GM11168 (cell line): Measurements from ENCODE around the gene SERINC4.

Experiments
- in situ Hi-C: fragments of 300-500 bp; cut with MboI; formaldehyde crosslinking; loops from one replicate; pipeline ENCODE4 v1.12.0; 2022; ENCODE audit warnings: low sequenced_read_pairs; ENCODE audit not compliant: unreplicated experiment

The SERINC4 gene

GRCh38 chr15:43799209-43799944 is 643 bp downstream of the SERINC4 start:
- in situ Hi-C loops = no loop called here

- in situ Hi-C loops = no loop called here
Observed at GRCh38 chr15:43796566-43796965, 3.5 kb downstream of the SERINC4 start.

GRCh38 chr15:43795997-43796396 is 4.0 kb downstream of the SERINC4 start:
- in situ Hi-C loops = no loop called here

- in situ Hi-C loops = no loop called here
Observed at GRCh38 chr15:43795197-43795596, 4.8 kb downstream of the SERINC4 start.

- in situ Hi-C loops = no loop called here
Observed at GRCh38 chr15:43794269-43795037, 5.6 kb downstream of the SERINC4 start.

GRCh38 chr15:43793647-43794046 is 6.4 kb downstream of the SERINC4 start:
- in situ Hi-C loops = no loop called here

- in situ Hi-C loops = no loop called here
Observed at GRCh38 chr15:43792761-43793476, 7.1 kb downstream of the SERINC4 start.

GRCh38 chr15:43791993-43792760 is 7.8 kb downstream of the SERINC4 start, which contains the start of gene SERF2:
Gene SERF2, plus strand, starts transcription at chr15:43792320. Its CDS starts 57 bp downstream, at chr15:43792377.
- in situ Hi-C loops = no loop called here

- in situ Hi-C loops = no loop called here
Observed at GRCh38 chr15:43789409-43789808, 10.6 kb downstream of the SERINC4 start.

- in situ Hi-C loops = no loop called here
Observed at GRCh38 chr15:43779016-43779415, 21.0 kb downstream of the SERINC4 start.

- in situ Hi-C loops = no loop called here
Observed at GRCh38 chr15:43777267-43777914, 22.6 kb downstream of the SERINC4 start.

- in situ Hi-C loops = no loop called here
Observed at GRCh38 chr15:43776718-43777266, 23.2 kb downstream of the SERINC4 start, which contains the start of gene ELL3. Gene ELL3, minus strand, starts transcription at chr15:43776966. Its CDS starts 65 bp downstream, at chr15:43776901.

- in situ Hi-C loops = no loop called here
Observed at GRCh38 chr15:43776101-43776717, 23.8 kb downstream of the SERINC4 start.

GRCh38 chr15:43775411-43775965 is 24.5 kb downstream of the SERINC4 start:
- in situ Hi-C loops = no loop called here

GRCh38 chr15:43774062-43774461 is 26.0 kb downstream of the SERINC4 start:
- in situ Hi-C loops = no loop called here

- in situ Hi-C loops = no loop called here
Observed at GRCh38 chr15:43772624-43773023, 27.4 kb downstream of the SERINC4 start.

GRCh38 chr15:43771816-43772215 is 28.2 kb downstream of the SERINC4 start:
- in situ Hi-C loops = no loop called here

- in situ Hi-C loops = no loop called here
Observed at GRCh38 chr15:43769584-43770228, 30.3 kb downstream of the SERINC4 start.
